ENCODE data around the gene GNAO1.

Gene GNAO1

GRCh38 chr16:56311208-56312027 lies 120.1 kb downstream of the GNAO1 start:
- Histone ChIP-seq H3K27me3 (ENCODE audit: control insufficient read depth, insufficient read depth, low read length) (no peaks in the 10 kb centered on the region; the same call in 1 of the 2 replicates), H3K9me3 (ENCODE audit: control insufficient read depth, insufficient read depth, low read length) (no peaks in the 10 kb centered on the region), H3K4me1 (ENCODE audit: control insufficient read depth, insufficient read depth, low read length) (no peaks in the 10 kb centered on the region; the same call in 1 of the 2 replicates), H3K4me3 (ENCODE audit: low read depth, low read length) (no peak overlapping the region), H3K9ac (ENCODE audit: low read depth, low read length) (no peak overlapping the region), H3K27ac (ENCODE audit: low read depth, low read length) (no peak overlapping the region), H3K36me3 (ENCODE audit: control insufficient read depth, insufficient read depth, low read length) (no peaks in the 10 kb centered on the region)

- Histone ChIP-seq H3K27ac (ENCODE audit: low read depth, low read length) (no peak overlapping the region), H3K27me3 (ENCODE audit: control insufficient read depth, insufficient read depth, low read length) (no peaks in the 10 kb centered on the region; the same call in 1 of the 2 replicates), H3K36me3 (ENCODE audit: control insufficient read depth, insufficient read depth, low read length) (no peaks in the 10 kb centered on the region), H3K9ac (ENCODE audit: low read depth, low read length) (no peak overlapping the region), H3K9me3 (ENCODE audit: control insufficient read depth, insufficient read depth, low read length) (no peaks in the 10 kb centered on the region), H3K4me1 (ENCODE audit: control insufficient read depth, insufficient read depth, low read length) (no peaks in the 10 kb centered on the region), H3K4me3 (ENCODE audit: low read depth, low read length) (no peak overlapping the region)
Observed at GRCh38 chr16:56312028-56312300, 120.7 kb downstream of the GNAO1 start.

GRCh38 chr16:56312556-56312955 lies 121.3 kb downstream of the GNAO1 start:
- H3K9me3 ChIP-seq (ENCODE audit: control insufficient read depth, insufficient read depth, low read length) = no peaks in the 10 kb centered on the region
- no peaks in the 10 kb centered on the region for H3K36me3 ChIP-seq (ENCODE audit: control insufficient read depth, insufficient read depth, low read length)
- H3K27ac ChIP-seq (ENCODE audit: low read depth, low read length) = no peak overlapping the region
- no peak overlapping the region for H3K9ac ChIP-seq (ENCODE audit: low read depth, low read length)
- H3K4me1 ChIP-seq (ENCODE audit: control insufficient read depth, insufficient read depth, low read length) = no peaks in the 10 kb centered on the region
- peaks cover 5% of the 10 kb centered on the region; the same call in 1 of the 2 replicates for H3K27me3 ChIP-seq (ENCODE audit: control insufficient read depth, insufficient read depth, low read length)
- no peak overlapping the region for H3K4me3 ChIP-seq (ENCODE audit: low read depth, low read length)

- H3K9ac ChIP-seq (ENCODE audit: low read depth, low read length) = no peak overlapping the region
- peaks cover 9% of the 10 kb centered on the region; the same call in 1 of the 2 replicates for H3K27me3 ChIP-seq (ENCODE audit: control insufficient read depth, insufficient read depth, low read length)
- H3K4me3 ChIP-seq (ENCODE audit: low read depth, low read length) = no peak overlapping the region
- H3K27ac ChIP-seq (ENCODE audit: low read depth, low read length) = no peak overlapping the region
- no peaks in the 10 kb centered on the region for H3K9me3 ChIP-seq (ENCODE audit: control insufficient read depth, insufficient read depth, low read length)
- H3K4me1 ChIP-seq (ENCODE audit: control insufficient read depth, insufficient read depth, low read length) = 0 out of 2 replicates have a peak, but pooled peaks cover 2% of the 10 kb centered on the region
- no peaks in the 10 kb centered on the region for H3K36me3 ChIP-seq (ENCODE audit: control insufficient read depth, insufficient read depth, low read length)
Observed at GRCh38 chr16:56314244-56314850, 123.1 kb downstream of the GNAO1 start.

GRCh38 chr16:56315955-56316354 lies 124.7 kb downstream of the GNAO1 start:
- H3K9ac ChIP-seq (ENCODE audit: low read depth, low read length) = no peak overlapping the region
- H3K9me3 ChIP-seq (ENCODE audit: control insufficient read depth, insufficient read depth, low read length) = no peaks in the 10 kb centered on the region
- no peaks in the 10 kb centered on the region for H3K36me3 ChIP-seq (ENCODE audit: control insufficient read depth, insufficient read depth, low read length)
- H3K27ac ChIP-seq (ENCODE audit: low read depth, low read length) = no peak overlapping the region
- H3K27me3 ChIP-seq (ENCODE audit: control insufficient read depth, insufficient read depth, low read length) = peaks cover 9% of the 10 kb centered on the region; the same call in 1 of the 2 replicates
- H3K4me3 ChIP-seq (ENCODE audit: low read depth, low read length) = no peak overlapping the region
- 0 out of 2 replicates have a peak, but pooled peaks cover 2% of the 10 kb centered on the region for H3K4me1 ChIP-seq (ENCODE audit: control insufficient read depth, insufficient read depth, low read length)

- H3K4me1 ChIP-seq (ENCODE audit: control insufficient read depth, insufficient read depth, low read length) = 0 out of 2 replicates have a peak, but pooled peaks cover 2% of the 10 kb centered on the region
- H3K27ac ChIP-seq (ENCODE audit: low read depth, low read length) = no peak overlapping the region
- H3K9me3 ChIP-seq (ENCODE audit: control insufficient read depth, insufficient read depth, low read length) = no peaks in the 10 kb centered on the region
- H3K27me3 ChIP-seq (ENCODE audit: control insufficient read depth, insufficient read depth, low read length) = peaks cover 9% of the 10 kb centered on the region; the same call in 1 of the 2 replicates
- H3K9ac ChIP-seq (ENCODE audit: low read depth, low read length) = no peak overlapping the region
- H3K4me3 ChIP-seq (ENCODE audit: low read depth, low read length) = no peak overlapping the region
- H3K36me3 ChIP-seq (ENCODE audit: control insufficient read depth, insufficient read depth, low read length) = no peaks in the 10 kb centered on the region
Observed at GRCh38 chr16:56316545-56316944, 125.3 kb downstream of the GNAO1 start.

- Histone ChIP-seq H3K27me3 (ENCODE audit: control insufficient read depth, insufficient read depth, low read length) (peaks cover 9% of the 10 kb centered on the region; the same call in 1 of the 2 replicates), H3K4me1 (ENCODE audit: control insufficient read depth, insufficient read depth, low read length) (0 out of 2 replicates have a peak, but pooled peaks cover 2% of the 10 kb centered on the region), H3K4me3 (ENCODE audit: low read depth, low read length) (peak overlapping the region; percentile 57), H3K9me3 (ENCODE audit: control insufficient read depth, insufficient read depth, low read length) (no peaks in the 10 kb centered on the region), H3K9ac (ENCODE audit: low read depth, low read length) (no peak overlapping the region), H3K36me3 (ENCODE audit: control insufficient read depth, insufficient read depth, low read length) (no peaks in the 10 kb centered on the region), H3K27ac (ENCODE audit: low read depth, low read length) (no peak overlapping the region)
Observed at GRCh38 chr16:56317998-56318826, 126.9 kb downstream of the GNAO1 start.

- H3K9ac ChIP-seq (ENCODE audit: low read depth, low read length) = no peak overlapping the region
- H3K4me3 ChIP-seq (ENCODE audit: low read depth, low read length) = no peak overlapping the region
- H3K4me1 ChIP-seq (ENCODE audit: control insufficient read depth, insufficient read depth, low read length) = 0 out of 2 replicates have a peak, but pooled peaks cover 2% of the 10 kb centered on the region
- no peaks in the 10 kb centered on the region for H3K36me3 ChIP-seq (ENCODE audit: control insufficient read depth, insufficient read depth, low read length)
- peaks cover 9% of the 10 kb centered on the region; the same call in 1 of the 2 replicates for H3K27me3 ChIP-seq (ENCODE audit: control insufficient read depth, insufficient read depth, low read length)
- H3K9me3 ChIP-seq (ENCODE audit: control insufficient read depth, insufficient read depth, low read length) = no peaks in the 10 kb centered on the region
- H3K27ac ChIP-seq (ENCODE audit: low read depth, low read length) = no peak overlapping the region
Observed at GRCh38 chr16:56318827-56319140, 127.5 kb downstream of the GNAO1 start.

- no peak overlapping the region for H3K9ac ChIP-seq (ENCODE audit: low read depth, low read length)
- no peaks in the 10 kb centered on the region for H3K36me3 ChIP-seq (ENCODE audit: control insufficient read depth, insufficient read depth, low read length)
- no peak overlapping the region for H3K4me3 ChIP-seq (ENCODE audit: low read depth, low read length)
- H3K9me3 ChIP-seq (ENCODE audit: control insufficient read depth, insufficient read depth, low read length) = no peaks in the 10 kb centered on the region
- H3K27ac ChIP-seq (ENCODE audit: low read depth, low read length) = no peak overlapping the region
- peaks cover 9% of the 10 kb centered on the region; the same call in 1 of the 2 replicates for H3K27me3 ChIP-seq (ENCODE audit: control insufficient read depth, insufficient read depth, low read length)
- H3K4me1 ChIP-seq (ENCODE audit: control insufficient read depth, insufficient read depth, low read length) = 0 out of 2 replicates have a peak, but pooled peaks cover 2% of the 10 kb centered on the region
Observed at GRCh38 chr16:56319376-56319775, 128.1 kb downstream of the GNAO1 start.

GRCh38 chr16:56320056-56320455 lies 128.8 kb downstream of the GNAO1 start:
- Histone ChIP-seq H3K36me3 (ENCODE audit: control insufficient read depth, insufficient read depth, low read length) (no peaks in the 10 kb centered on the region), H3K9me3 (ENCODE audit: control insufficient read depth, insufficient read depth, low read length) (no peaks in the 10 kb centered on the region), H3K4me1 (ENCODE audit: control insufficient read depth, insufficient read depth, low read length) (0 out of 2 replicates have a peak, but pooled peaks cover 2% of the 10 kb centered on the region), H3K27me3 (ENCODE audit: control insufficient read depth, insufficient read depth, low read length) (peaks cover 9% of the 10 kb centered on the region; the same call in 1 of the 2 replicates), H3K9ac (ENCODE audit: low read depth, low read length) (no peak overlapping the region), H3K27ac (ENCODE audit: low read depth, low read length) (no peak overlapping the region), H3K4me3 (ENCODE audit: low read depth, low read length) (no peak overlapping the region)
